ENCODE data around the gene ALDOC.

DNA sequence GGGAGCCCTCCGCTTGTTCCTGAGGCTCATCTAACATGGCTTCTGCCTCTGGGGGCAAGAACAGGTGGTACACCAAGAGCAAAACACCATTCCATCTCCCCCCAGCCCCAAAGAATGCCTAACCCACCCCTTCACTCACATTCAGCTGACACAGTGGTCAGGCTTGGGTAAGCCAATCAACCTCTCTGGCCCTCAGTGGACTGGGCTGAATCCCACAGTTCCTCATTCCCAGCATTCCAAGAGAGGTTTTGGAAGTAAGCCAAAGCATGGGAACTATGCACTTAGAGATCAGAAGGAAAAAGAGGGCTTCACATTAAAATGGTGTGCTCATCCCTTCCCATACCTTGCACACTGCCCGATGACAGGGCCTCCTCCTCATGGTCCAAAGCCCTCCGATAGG is 13.2 kb downstream of the ALDOC start:
- TF ChIP-seq, protein P1, sequence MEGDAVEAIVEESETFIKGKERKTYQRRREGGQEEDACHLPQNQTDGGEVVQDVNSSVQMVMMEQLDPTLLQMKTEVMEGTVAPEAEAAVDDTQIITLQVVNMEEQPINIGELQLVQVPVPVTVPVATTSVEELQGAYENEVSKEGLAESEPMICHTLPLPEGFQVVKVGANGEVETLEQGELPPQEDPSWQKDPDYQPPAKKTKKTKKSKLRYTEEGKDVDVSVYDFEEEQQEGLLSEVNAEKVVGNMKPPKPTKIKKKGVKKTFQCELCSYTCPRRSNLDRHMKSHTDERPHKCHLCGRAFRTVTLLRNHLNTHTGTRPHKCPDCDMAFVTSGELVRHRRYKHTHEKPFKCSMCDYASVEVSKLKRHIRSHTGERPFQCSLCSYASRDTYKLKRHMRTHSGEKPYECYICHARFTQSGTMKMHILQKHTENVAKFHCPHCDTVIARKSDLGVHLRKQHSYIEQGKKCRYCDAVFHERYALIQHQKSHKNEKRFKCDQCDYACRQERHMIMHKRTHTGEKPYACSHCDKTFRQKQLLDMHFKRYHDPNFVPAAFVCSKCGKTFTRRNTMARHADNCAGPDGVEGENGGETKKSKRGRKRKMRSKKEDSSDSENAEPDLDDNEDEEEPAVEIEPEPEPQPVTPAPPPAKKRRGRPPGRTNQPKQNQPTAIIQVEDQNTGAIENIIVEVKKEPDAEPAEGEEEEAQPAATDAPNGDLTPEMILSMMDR (optimal IDR thresholded peaks at IDR 0.05 in 1 of 3, IDR thresholded peaks at IDR 0.05 in 1 of 3, conservative IDR thresholded peaks at IDR 0.05 in 1 of 3; ENCODE audit: extremely low read depth in 1 of 3, insufficient read depth in 2 of 3, low read length in 3 of 3) = no peak
- no peak for TF ChIP-seq EZH2 (IDR thresholded peaks at IDR 0.05; ENCODE audit: low read length)
